HEK293 (cell line): ENCODE measurements around the gene AATK.

Experiments used
- CTCF ChIP-seq: fragments of 450-650 bp; formaldehyde crosslinking; IDR thresholded peaks from 2 replicates; pipeline ENCODE4 v1.5.1; 2016; ENCODE audit warnings: missing biosample characterization, missing genetic modification characterization
- ELK4 ChIP-seq: IDR thresholded peaks from 2 replicates; pipeline ENCODE4 v1.6.1; 2011; ENCODE audit warnings: mild to moderate bottlenecking, low read depth, low read length, borderline replicate concordance
- MZF1 ChIP-seq: fragments of 450-650 bp; formaldehyde crosslinking; IDR thresholded peaks from 2 replicates; pipeline ENCODE4 v1.5.1; 2017; ENCODE audit warnings: missing biosample characterization, missing genetic modification characterization, borderline replicate concordance
- PRDM10 ChIP-seq: fragments of 450-650 bp; formaldehyde crosslinking; IDR thresholded peaks from 2 replicates; pipeline ENCODE4 v1.5.1; 2016; ENCODE audit warnings: missing biosample characterization, missing genetic modification characterization
- ZNF133 ChIP-seq: fragments of 450-650 bp; formaldehyde crosslinking; IDR thresholded peaks from 2 replicates; pipeline ENCODE4 v1.5.1; 2016; ENCODE audit warnings: missing biosample characterization, missing genetic modification characterization
- ZNF274 ChIP-seq, 2 experiments: fragments of 200-500 bp in 1 of 2; fragments of 450-650 bp in 1 of 2; sonication (Bioruptor generic) in 1 of 2; formaldehyde crosslinking in 1 of 2; IDR thresholded peaks; 2 replicates each; pipeline versions ENCODE4 v1.5.1 to v1.6.1; 2014 to 2016; ENCODE audit warnings: borderline replicate concordance in 1 of 2, inconsistent platforms in 1 of 2, low read length in 1 of 2, missing biosample characterization in 1 of 2, missing genetic modification characterization in 1 of 2
- ZNF335 ChIP-seq: fragments of 450-650 bp; formaldehyde crosslinking; conservative IDR thresholded peaks from 2 replicates; pipeline ENCODE4 v1.5.1; 2016; ENCODE audit warnings: missing biosample characterization, missing genetic modification characterization
- ZNF416 ChIP-seq: fragments of 450-650 bp; formaldehyde crosslinking; IDR thresholded peaks from 2 replicates; pipeline ENCODE4 v1.5.1; 2016; ENCODE audit warnings: missing biosample characterization, missing genetic modification characterization
- ZNF624 ChIP-seq: fragments of 450-650 bp; formaldehyde crosslinking; IDR thresholded peaks from 2 replicates; pipeline ENCODE4 v1.5.1; 2017; ENCODE audit warnings: missing biosample characterization, missing genetic modification characterization
- ZNF692 ChIP-seq: fragments of 450-650 bp; formaldehyde crosslinking; IDR thresholded peaks from 2 replicates; pipeline ENCODE4 v1.5.1; 2016; ENCODE audit warnings: missing biosample characterization, missing genetic modification characterization
- ZNF830 ChIP-seq: fragments of 450-650 bp; IDR thresholded peaks from 2 replicates; pipeline ENCODE4 v1.5.0; 2018; ENCODE audit warnings: missing biosample characterization, missing genetic modification characterization, low read depth, mild to moderate bottlenecking, moderate library complexity
- ZSCAN18 ChIP-seq: fragments of 450-650 bp; formaldehyde crosslinking; IDR thresholded peaks from 2 replicates; pipeline ENCODE4 v1.5.1; 2016; ENCODE audit warnings: missing biosample characterization, missing genetic modification characterization

GRCh38 chr17:81154961-81155360 is 11.1 kb downstream of the AATK start:
- no peak for TF ChIP-seq CTCF (tag by site-specific recombination)
- no peak for TF ChIP-seq ZNF830 (tag by site-specific recombination)
- no peak for TF ChIP-seq ZNF624 (tag by site-specific recombination)
- TF ChIP-seq ELK4 = no peak
- no peak for TF ChIP-seq ZNF335 (tag by site-specific recombination)
- TF ChIP-seq ZNF416 (tag by site-specific recombination) = no peak
- no peak for TF ChIP-seq ZNF133
- no peak for TF ChIP-seq ZNF692 (tag by site-specific recombination)
- no peak for TF ChIP-seq MZF1 (tag by site-specific recombination)
- no peak for TF ChIP-seq PRDM10 (tag by site-specific recombination)
- TF ChIP-seq ZSCAN18 (tag by site-specific recombination) = no peak
- no peak for TF ChIP-seq ZNF274 (IDR thresholded peaks at IDR 0.05; ENCODE audit: low read length)
- TF ChIP-seq ZNF274 (tag by site-specific recombination; IDR thresholded peaks at IDR 0.05; ENCODE audit: borderline replicate concordance) = no peak
